GM12874 (cell line): ENCODE results near the gene AFF1.

Experiments
- TF ChIP-seq, protein P1 (sequence below): IDR thresholded peaks from 2 replicates; pipeline ENCODE4 v1.5.1; 2011; ENCODE audit warnings: low read depth, mild to moderate bottlenecking, control low read depth, low read length, moderate library complexity; ENCODE audit not compliant: insufficient read depth

Gene AFF1

GRCh38 chr4:86970447-86971354, 35.9 kb downstream of the AFF1 start:
- TF ChIP-seq, protein P1, sequence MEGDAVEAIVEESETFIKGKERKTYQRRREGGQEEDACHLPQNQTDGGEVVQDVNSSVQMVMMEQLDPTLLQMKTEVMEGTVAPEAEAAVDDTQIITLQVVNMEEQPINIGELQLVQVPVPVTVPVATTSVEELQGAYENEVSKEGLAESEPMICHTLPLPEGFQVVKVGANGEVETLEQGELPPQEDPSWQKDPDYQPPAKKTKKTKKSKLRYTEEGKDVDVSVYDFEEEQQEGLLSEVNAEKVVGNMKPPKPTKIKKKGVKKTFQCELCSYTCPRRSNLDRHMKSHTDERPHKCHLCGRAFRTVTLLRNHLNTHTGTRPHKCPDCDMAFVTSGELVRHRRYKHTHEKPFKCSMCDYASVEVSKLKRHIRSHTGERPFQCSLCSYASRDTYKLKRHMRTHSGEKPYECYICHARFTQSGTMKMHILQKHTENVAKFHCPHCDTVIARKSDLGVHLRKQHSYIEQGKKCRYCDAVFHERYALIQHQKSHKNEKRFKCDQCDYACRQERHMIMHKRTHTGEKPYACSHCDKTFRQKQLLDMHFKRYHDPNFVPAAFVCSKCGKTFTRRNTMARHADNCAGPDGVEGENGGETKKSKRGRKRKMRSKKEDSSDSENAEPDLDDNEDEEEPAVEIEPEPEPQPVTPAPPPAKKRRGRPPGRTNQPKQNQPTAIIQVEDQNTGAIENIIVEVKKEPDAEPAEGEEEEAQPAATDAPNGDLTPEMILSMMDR, result no peak

- TF ChIP-seq, protein P1, result no peak
These were observed 36.5 kb downstream of the AFF1 start for GRCh38 chr4:86971355-86971683.

GRCh38 chr4:86972997-86973396, 38.2 kb downstream of the AFF1 start:
- TF ChIP-seq, protein P1, result no peak

- TF ChIP-seq, protein P1, result no peak
These were observed 38.9 kb downstream of the AFF1 start for GRCh38 chr4:86973668-86974067.

DNA sequence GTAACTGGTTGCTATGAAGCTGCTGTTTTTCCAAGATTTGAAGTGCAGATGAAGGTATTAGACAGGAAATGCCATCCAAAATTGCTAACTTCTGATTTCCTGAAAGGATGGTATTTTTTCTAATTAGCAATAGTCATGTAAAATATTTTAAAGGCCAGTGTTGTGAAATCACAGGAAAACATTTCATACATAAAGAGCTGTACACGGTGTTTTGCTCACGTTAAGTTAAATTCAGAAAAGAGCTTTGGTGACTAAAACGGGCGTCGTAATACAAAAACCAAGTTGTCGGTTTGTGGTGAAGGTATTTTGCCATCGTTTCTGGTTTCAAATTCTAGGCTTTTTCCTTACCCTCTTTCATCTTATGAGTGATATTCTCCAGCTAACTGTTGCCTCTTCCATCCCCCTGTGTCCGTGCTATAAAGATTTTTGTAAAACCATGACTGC, 39.8 kb downstream of the AFF1 start:
- TF ChIP-seq, protein P1, result no peak

- TF ChIP-seq, protein P1, result no peak
These were observed 41.1 kb downstream of the AFF1 start for GRCh38 chr4:86975927-86976326.

DNA sequence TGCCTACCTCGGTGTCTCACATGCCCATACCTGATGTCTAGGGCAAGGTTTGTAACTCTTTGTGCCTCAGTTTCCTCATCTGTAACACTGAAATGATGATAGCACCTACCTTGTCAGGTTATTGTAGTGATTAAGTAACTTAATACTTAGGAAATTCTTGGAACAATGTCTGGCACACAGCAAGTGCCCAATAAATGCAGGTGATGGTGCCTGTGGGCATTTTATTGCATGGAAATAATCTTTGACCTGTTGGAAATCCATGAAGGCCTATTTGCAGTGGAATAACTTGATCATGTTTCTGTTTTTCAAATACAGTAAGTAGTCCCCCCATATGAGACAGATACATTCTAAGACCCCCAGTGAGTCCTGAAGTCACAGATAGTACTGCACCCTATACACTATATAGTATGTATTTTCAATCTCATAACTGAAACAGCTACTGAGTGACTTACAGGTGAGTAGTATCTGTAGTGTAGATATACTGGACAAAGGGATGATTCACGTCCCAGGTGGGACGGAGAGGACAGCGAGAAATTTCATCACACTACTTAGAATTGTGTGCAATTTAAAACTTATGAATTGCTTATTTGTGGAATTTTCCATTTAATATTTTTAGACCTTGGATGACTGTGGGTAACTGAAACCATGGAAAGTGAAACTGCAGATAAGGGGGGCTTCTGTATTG, 42.1 kb downstream of the AFF1 start:
- TF ChIP-seq, protein P1, result no peak
